PFSK-1 (cell line): ENCODE results near the gene TMEM89.

ENCODE experiments used
- FOXP2 ChIP-seq: optimal IDR thresholded peaks from 2 replicates; pipeline ENCODE3; 2011; ENCODE audit warnings: borderline replicate concordance, control low read depth, inconsistent platforms; ENCODE audit not compliant: insufficient read depth; ENCODE audit errors: extremely low read length, extremely low read depth
- POLR2AphosphoS5 ChIP-seq: IDR thresholded peaks from 2 replicates; pipeline ENCODE4 v1.6.1; 2012; ENCODE audit warnings: low read depth, mild to moderate bottlenecking, control low read depth, low read length, moderate library complexity
- SIN3A ChIP-seq: IDR thresholded peaks from 2 replicates; pipeline ENCODE4 v1.6.1; 2012; ENCODE audit warnings: mild to moderate bottlenecking, low read length, moderate library complexity, borderline replicate concordance; ENCODE audit not compliant: insufficient read depth
- TAF1 ChIP-seq: IDR thresholded peaks from 2 replicates; pipeline ENCODE4 v1.6.1; 2012; ENCODE audit warnings: low read length, control low read depth, borderline replicate concordance; ENCODE audit not compliant: insufficient read depth
- TF ChIP-seq, protein P1 (sequence below), 2 experiments: IDR thresholded peaks; 2 replicates each; pipeline versions ENCODE4 v1.6.1 to v1.8.0; 2011 to 2012; ENCODE audit warnings: low read depth in 2 of 2, low read length in 2 of 2, control low read depth in 1 of 2, inconsistent platforms in 1 of 2, mild to moderate bottlenecking in 1 of 2, moderate library complexity in 1 of 2; ENCODE audit not compliant: insufficient read depth in 1 of 2

Gene TMEM89

GRCh38 chr3:48575366-48575765 is 46.2 kb downstream of the TMEM89 start:
- TF ChIP-seq FOXP2 (no peak), POLR2AphosphoS5 (no peak), SIN3A (no peak), TAF1 (no peak)
- TF ChIP-seq, protein P1, sequence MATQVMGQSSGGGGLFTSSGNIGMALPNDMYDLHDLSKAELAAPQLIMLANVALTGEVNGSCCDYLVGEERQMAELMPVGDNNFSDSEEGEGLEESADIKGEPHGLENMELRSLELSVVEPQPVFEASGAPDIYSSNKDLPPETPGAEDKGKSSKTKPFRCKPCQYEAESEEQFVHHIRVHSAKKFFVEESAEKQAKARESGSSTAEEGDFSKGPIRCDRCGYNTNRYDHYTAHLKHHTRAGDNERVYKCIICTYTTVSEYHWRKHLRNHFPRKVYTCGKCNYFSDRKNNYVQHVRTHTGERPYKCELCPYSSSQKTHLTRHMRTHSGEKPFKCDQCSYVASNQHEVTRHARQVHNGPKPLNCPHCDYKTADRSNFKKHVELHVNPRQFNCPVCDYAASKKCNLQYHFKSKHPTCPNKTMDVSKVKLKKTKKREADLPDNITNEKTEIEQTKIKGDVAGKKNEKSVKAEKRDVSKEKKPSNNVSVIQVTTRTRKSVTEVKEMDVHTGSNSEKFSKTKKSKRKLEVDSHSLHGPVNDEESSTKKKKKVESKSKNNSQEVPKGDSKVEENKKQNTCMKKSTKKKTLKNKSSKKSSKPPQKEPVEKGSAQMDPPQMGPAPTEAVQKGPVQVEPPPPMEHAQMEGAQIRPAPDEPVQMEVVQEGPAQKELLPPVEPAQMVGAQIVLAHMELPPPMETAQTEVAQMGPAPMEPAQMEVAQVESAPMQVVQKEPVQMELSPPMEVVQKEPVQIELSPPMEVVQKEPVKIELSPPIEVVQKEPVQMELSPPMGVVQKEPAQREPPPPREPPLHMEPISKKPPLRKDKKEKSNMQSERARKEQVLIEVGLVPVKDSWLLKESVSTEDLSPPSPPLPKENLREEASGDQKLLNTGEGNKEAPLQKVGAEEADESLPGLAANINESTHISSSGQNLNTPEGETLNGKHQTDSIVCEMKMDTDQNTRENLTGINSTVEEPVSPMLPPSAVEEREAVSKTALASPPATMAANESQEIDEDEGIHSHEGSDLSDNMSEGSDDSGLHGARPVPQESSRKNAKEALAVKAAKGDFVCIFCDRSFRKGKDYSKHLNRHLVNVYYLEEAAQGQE (IDR thresholded peaks at IDR 0.05; ENCODE audit: insufficient read depth in 1 of 2, low read depth in 2 of 2, low read length in 2 of 2): no peak

DNA sequence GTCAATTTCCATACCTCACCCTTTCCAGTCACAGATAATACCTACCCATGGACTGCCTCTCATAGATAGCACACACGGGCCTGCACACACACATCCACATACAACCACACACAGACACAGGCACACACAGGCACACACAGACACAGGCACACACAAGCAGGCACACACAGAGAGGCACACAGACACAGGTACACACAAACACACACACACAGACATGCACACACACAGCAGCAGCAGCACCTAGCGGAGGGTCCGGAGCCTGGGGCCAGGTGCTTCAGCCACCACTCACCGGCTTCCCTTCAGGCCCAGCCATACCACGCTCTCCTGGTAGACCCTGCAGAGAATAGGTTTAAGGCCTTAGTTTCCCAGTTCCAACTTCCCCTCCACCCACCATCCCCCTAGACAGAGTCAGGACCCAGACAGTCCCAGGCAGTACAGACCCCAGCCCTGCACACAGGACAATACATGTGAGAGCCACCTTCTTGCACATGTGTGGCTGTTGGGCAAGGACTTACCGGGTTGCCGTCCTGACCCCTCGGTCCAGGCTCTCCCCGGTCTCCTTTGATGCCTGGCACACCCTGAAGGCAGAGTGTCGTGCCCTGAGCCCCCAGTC is 47.5 kb downstream of the TMEM89 start:
- TF ChIP-seq TAF1 (no peak), POLR2AphosphoS5 (no peak), FOXP2 (no peak), SIN3A (no peak)
- TF ChIP-seq, protein P1 (IDR thresholded peaks at IDR 0.05; ENCODE audit: insufficient read depth in 1 of 2, low read depth in 2 of 2, low read length in 2 of 2): no peak

DNA sequence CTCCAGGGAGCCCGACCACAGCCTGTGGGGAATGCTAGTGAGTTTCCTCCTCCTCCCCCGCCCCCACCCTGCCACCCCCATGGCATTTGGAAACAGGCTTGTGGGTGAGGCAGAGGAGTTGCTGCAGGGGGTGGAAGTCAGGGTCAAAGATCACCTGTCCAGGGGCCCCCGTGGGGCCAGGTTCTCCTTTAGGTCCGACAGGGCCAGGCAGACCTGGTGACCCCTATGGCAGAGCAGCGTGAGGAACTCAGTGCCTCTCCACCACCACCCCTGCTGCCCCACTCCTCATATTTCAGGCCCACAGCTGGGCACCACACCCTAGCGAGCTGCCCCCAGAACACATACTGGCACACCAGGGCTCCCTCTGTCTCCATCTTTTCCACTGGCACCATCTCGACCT is 49.1 kb downstream of the TMEM89 start:
- no peak for TF ChIP-seq SIN3A
- no peak for TF ChIP-seq TAF1
- no peak for TF ChIP-seq POLR2AphosphoS5
- no peak for TF ChIP-seq FOXP2

DNA sequence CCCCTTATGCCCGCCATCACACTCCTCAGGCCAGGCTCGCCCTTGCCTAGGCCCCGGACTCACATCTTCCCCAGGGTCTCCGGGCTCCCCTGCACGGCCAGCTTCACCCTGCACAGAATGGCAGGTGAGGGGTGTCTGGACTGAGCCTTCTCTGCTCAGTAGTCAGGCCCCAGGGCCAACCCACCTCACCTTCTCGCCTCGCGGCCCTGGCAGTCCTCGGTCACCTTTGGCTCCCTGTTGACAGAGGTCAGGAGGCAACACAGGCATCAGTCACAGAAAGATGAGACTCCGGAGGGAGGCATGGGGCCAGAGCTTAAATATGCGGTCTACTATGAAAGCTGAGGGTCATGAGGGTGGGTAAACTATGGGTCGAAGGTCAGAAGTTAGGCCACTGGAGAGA is 49.6 kb downstream of the TMEM89 start:
- TF ChIP-seq FOXP2 (no peak), POLR2AphosphoS5 (no peak), SIN3A (no peak)
- TF ChIP-seq, protein P1 (IDR thresholded peaks at IDR 0.05; ENCODE audit: insufficient read depth in 1 of 2, low read depth in 2 of 2, low read length in 2 of 2): no peak
